Measurements from ENCODE around the gene TXNL4B. TPM values are rescaled to one million over a fixed set of nuclear protein-coding genes. Genes with fewer than 3 reads are reported as not detected.

TXNL4B gene
- total RNA-seq, 1 experiment from 2014 or later: 7.7 TPM

DNA sequence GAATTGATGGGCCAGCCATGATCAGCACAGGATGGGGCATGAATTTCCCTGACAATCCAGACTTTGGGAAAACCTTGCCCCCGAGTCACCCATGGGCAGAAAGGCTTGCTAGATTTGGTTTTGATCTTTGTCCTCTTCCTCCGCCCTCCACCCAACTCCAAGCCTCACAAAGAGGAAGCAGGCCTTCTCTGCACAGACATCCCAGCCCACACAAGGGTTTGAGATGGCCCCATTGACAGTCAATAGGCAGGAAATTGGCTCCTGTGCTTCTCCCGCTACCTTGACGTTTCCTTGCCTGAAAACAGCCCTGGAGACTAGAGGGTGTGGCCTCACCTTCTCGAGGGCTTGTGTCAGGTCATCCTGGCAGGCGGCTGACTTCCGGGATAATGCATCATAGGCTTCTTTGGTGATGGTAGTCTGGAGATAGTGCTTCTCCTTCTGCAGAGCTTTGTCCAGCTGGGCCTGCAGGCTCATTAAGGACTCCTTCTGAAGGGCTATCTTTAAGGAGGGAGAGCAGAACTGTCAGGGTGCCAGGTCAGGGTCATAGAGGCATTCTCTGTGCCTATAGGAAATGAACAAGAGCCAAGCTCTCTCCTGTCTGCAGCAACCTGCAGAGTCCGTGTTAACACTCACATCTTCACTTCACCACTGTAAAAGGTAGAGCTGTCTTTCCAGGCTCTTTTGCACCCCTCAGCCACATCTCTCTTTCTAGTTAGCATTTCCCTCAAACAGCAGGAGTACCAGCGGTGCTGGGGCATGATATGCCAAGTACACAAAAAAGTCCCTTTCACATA lies 32.4 kb upstream of the TXNL4B start:
- ChIA-PET CTCF (no interaction called here), POLR2A (no interaction called here)
- intact Hi-C loops (cut with micrococcal nuclease; ENCODE audit: unreplicated experiment): loop anchor here (5.0 kb wide), 1 partner anchor 341 kb away; no protein-coding TSS in a partner anchor
- DNase-seq (ENCODE audit: low read depth, low spot score): no peak
- BruUV-seq (replicated peaks): no TSS peak
- no peaks in the 10 kb centered on the region for H3K9me3 ChIP-seq (ENCODE audit: control insufficient read depth, insufficient read depth, low read depth, low read length)
- TF ChIP-seq TCF7L2 (IDR thresholded peaks at IDR 0.05; ENCODE audit: low read depth, low read length) (no peak), POLR2AphosphoS5 (IDR thresholded peaks at IDR 0.05; ENCODE audit: low read depth, low read length) (no peak), SIN3A (IDR thresholded peaks at IDR 0.05; ENCODE audit: borderline replicate concordance, insufficient read depth, low read depth, low read length) (no peak)
- TF ChIP-seq, protein P1, sequence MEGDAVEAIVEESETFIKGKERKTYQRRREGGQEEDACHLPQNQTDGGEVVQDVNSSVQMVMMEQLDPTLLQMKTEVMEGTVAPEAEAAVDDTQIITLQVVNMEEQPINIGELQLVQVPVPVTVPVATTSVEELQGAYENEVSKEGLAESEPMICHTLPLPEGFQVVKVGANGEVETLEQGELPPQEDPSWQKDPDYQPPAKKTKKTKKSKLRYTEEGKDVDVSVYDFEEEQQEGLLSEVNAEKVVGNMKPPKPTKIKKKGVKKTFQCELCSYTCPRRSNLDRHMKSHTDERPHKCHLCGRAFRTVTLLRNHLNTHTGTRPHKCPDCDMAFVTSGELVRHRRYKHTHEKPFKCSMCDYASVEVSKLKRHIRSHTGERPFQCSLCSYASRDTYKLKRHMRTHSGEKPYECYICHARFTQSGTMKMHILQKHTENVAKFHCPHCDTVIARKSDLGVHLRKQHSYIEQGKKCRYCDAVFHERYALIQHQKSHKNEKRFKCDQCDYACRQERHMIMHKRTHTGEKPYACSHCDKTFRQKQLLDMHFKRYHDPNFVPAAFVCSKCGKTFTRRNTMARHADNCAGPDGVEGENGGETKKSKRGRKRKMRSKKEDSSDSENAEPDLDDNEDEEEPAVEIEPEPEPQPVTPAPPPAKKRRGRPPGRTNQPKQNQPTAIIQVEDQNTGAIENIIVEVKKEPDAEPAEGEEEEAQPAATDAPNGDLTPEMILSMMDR (IDR thresholded peaks at IDR 0.05): no peak
- in situ Hi-C loops (cut with HindIII; ENCODE audit: low pct_unique_long_range_greater_than_20kb, low sequenced_read_pairs): no loop called here
- H3K27me3 ChIP-seq (ENCODE audit: control insufficient read depth, insufficient read depth, low read length): 0 out of 2 replicates have a peak, but pooled peaks cover 2% of the 10 kb centered on the region
- no peaks in the 10 kb centered on the region for H3K36me3 ChIP-seq (ENCODE audit: control insufficient read depth, insufficient read depth, low read length)
- H3K27ac ChIP-seq (ENCODE audit: low read length): no peak overlapping the region
- H3K4me3 ChIP-seq (ENCODE audit: low read depth in 2 of 2, low read length in 2 of 2): no peak overlapping the region
- no peak for ATAC-seq
- no peaks in the 10 kb centered on the region for H3K4me1 ChIP-seq (ENCODE audit: control insufficient read depth, insufficient read depth, low read length)

DNA sequence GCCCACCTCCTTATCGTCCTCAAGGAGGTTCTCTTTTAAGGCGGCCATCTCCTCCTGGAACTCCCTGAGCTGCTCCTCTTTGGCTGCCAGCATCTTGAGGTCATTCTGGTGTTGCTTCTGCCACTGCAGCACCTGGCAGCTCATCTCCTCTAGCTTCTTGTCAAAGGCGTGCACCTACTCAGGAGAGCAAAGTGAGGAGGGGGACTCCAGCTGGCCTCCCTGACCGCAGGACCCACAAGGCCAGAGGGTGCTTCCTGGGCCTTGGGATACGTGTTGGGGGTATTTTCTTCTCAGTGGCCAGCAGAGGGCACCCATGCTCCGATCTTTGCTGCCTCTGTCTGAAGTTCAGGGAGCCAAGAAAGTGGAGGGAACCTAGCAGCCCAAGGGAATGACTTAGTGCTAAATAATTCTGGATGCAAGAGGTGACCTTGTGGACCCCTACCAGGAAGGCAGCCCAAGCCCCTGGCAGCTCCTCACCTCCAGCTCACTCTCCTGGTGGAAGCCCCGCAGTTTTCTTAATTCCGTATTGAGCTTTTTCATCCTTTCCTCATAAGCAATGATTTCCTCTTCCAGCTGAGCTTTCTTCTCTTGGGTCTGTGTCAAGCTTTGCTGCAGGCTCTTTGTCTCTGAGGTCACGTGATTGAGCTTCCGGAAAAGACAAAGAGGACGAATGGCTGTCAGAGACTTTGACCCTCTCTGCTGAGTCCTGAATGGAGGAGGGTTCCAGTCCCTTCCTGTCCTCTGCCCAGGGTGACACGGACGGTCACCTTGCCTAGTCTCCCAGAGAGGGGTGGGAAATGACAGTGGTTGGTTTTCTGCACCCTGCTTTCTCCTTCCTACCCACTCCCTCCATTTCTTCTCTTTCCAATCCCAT lies 31.6 kb upstream of the TXNL4B start:
- POLR2A ChIA-PET: no interaction called here
- Histone ChIP-seq H3K4me3 (ENCODE audit: low read depth in 2 of 2, low read length in 2 of 2) (no peak overlapping the region), H3K27me3 (ENCODE audit: control insufficient read depth, insufficient read depth, low read length) (0 out of 2 replicates have a peak, but pooled peaks cover 2% of the 10 kb centered on the region), H3K9me3 (ENCODE audit: control insufficient read depth, insufficient read depth, low read depth, low read length) (no peaks in the 10 kb centered on the region), H3K36me3 (ENCODE audit: control insufficient read depth, insufficient read depth, low read length) (no peaks in the 10 kb centered on the region), H3K27ac (ENCODE audit: low read length) (no peak overlapping the region), H3K4me1 (ENCODE audit: control insufficient read depth, insufficient read depth, low read length) (no peaks in the 10 kb centered on the region)
- in situ Hi-C loops (cut with HindIII; ENCODE audit: low pct_unique_long_range_greater_than_20kb, low sequenced_read_pairs) (no loop called here), intact Hi-C loops (cut with micrococcal nuclease; ENCODE audit: unreplicated experiment) (loop anchor here (5.0 kb wide), 1 partner anchor 342 kb away; no protein-coding TSS in a partner anchor)
- no TSS peak for BruUV-seq (replicated peaks)
- peak; percentile 27 for DNase-seq (ENCODE audit: low read depth, low spot score)
- peak; percentile 95 for ATAC-seq
- no peak for TF ChIP-seq TCF7L2 (IDR thresholded peaks at IDR 0.05; ENCODE audit: low read depth, low read length)
- TF ChIP-seq SIN3A (IDR thresholded peaks at IDR 0.05; ENCODE audit: borderline replicate concordance, insufficient read depth, low read depth, low read length): no peak
- TF ChIP-seq, protein P1 (IDR thresholded peaks at IDR 0.05): peak; percentile 81
- CTCF ChIA-PET: no interaction called here

- no peaks in the 10 kb centered on the region for H3K4me1 ChIP-seq (ENCODE audit: control insufficient read depth, insufficient read depth, low read length)
- DNase-seq (ENCODE audit: low read depth, low spot score): no peak
- TF ChIP-seq, protein P2, sequence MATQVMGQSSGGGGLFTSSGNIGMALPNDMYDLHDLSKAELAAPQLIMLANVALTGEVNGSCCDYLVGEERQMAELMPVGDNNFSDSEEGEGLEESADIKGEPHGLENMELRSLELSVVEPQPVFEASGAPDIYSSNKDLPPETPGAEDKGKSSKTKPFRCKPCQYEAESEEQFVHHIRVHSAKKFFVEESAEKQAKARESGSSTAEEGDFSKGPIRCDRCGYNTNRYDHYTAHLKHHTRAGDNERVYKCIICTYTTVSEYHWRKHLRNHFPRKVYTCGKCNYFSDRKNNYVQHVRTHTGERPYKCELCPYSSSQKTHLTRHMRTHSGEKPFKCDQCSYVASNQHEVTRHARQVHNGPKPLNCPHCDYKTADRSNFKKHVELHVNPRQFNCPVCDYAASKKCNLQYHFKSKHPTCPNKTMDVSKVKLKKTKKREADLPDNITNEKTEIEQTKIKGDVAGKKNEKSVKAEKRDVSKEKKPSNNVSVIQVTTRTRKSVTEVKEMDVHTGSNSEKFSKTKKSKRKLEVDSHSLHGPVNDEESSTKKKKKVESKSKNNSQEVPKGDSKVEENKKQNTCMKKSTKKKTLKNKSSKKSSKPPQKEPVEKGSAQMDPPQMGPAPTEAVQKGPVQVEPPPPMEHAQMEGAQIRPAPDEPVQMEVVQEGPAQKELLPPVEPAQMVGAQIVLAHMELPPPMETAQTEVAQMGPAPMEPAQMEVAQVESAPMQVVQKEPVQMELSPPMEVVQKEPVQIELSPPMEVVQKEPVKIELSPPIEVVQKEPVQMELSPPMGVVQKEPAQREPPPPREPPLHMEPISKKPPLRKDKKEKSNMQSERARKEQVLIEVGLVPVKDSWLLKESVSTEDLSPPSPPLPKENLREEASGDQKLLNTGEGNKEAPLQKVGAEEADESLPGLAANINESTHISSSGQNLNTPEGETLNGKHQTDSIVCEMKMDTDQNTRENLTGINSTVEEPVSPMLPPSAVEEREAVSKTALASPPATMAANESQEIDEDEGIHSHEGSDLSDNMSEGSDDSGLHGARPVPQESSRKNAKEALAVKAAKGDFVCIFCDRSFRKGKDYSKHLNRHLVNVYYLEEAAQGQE (IDR thresholded peaks at IDR 0.05; ENCODE audit: insufficient read depth in 1 of 2, low read depth in 2 of 2, low read length in 1 of 2): no peak
- TF ChIP-seq, protein P1 (IDR thresholded peaks at IDR 0.05): no peak
- TF ChIP-seq SIN3A (IDR thresholded peaks at IDR 0.05; ENCODE audit: borderline replicate concordance, insufficient read depth, low read depth, low read length): no peak
- TF ChIP-seq TCF7L2 (IDR thresholded peaks at IDR 0.05; ENCODE audit: low read depth, low read length): no peak
- no peak for TF ChIP-seq POLR2AphosphoS5 (IDR thresholded peaks at IDR 0.05; ENCODE audit: low read depth, low read length)
- H3K36me3 ChIP-seq (ENCODE audit: control insufficient read depth, insufficient read depth, low read length): no peaks in the 10 kb centered on the region
- BruUV-seq (replicated peaks): no TSS peak
- intact Hi-C loops (cut with micrococcal nuclease; ENCODE audit: unreplicated experiment): no loop called here
- H3K27me3 ChIP-seq (ENCODE audit: control insufficient read depth, insufficient read depth, low read length): no peaks in the 10 kb centered on the region
- ChIA-PET POLR2A (no interaction called here), CTCF (interaction anchor here (0.5 kb wide), 1 partner anchor 150 kb away, joined by 8 read pairs; no protein-coding TSS in a partner anchor)
- no peak for ATAC-seq
- in situ Hi-C loops (cut with HindIII; ENCODE audit: low pct_unique_long_range_greater_than_20kb, low sequenced_read_pairs): no loop called here
- H3K9me3 ChIP-seq (ENCODE audit: control insufficient read depth, insufficient read depth, low read depth, low read length): no peaks in the 10 kb centered on the region
- no peak overlapping the region for H3K4me3 ChIP-seq (ENCODE audit: low read depth in 2 of 2, low read length in 2 of 2)
- no peak overlapping the region for H3K27ac ChIP-seq (ENCODE audit: low read length)
These were observed 30.7 kb upstream of the TXNL4B start for GRCh38 chr16:72124148-72124547.

All from Panc1 (cell line).